ENCODE measurements around the gene LASP1NB.
"Not testable (repeated sequence)": the region's sequence is repeated elsewhere in the genome, so short reads cannot be mapped to it uniquely, and the experiment has no call there.

The LASP1NB gene

DNA sequence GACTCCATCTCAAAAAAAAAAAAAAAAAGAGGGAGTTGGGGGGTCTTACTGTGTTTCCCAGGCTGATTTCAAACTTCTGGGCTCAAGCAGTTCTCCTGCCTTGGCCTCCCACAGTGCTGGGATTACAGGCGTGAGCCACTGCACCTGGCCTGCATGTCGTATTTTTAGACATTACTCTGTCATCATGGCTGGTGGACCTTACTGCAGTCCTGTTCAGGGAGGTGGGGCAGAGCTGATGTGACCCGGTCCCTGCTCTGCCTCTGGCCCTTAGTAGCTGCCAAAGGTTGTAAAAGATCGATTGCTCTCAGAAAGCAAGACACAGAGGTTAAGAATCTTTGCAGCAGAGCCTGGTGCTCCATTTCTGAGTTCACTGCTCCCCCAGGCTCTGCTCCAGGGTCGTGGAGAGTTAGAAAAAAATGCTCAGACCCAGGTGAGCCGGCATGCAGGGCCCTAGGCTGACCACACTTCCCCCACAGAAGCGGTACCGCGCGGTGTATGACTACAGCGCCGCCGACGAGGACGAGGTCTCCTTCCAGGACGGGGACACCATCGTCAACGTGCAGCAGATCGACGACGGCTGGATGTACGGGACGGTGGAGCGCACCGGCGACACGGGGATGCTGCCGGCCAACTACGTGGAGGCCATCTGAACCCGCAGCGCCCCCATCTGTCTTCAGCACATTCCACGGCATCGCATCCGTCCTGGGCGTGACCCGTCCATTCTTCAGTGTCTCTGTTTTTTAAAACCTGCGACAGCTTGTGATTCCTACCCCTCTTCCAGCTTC, 7.1 kb upstream of the LASP1NB start:
- no peak for DNase-seq (ENCODE audit: low spot score)

DNA sequence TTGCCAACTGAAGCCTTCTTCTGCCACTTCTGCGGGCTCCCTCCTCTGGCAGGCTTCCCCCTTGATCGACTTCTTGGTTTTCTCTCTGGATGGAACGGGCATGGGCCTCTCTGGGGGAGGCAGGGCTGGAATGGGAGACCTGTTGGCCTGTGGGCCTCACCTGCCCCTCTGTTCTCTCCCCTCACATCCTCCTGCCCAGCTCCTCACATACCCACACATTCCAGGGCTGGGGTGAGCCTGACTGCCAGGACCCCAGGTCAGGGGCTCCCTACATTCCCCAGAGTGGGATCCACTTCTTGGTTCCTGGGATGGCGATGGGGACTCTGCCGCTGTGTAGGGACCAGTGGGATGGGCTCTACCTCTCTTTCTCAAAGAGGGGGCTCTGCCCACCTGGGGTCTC, 6.5 kb upstream of the LASP1NB start:
- DNase-seq (ENCODE audit: low spot score) = no peak

DNA sequence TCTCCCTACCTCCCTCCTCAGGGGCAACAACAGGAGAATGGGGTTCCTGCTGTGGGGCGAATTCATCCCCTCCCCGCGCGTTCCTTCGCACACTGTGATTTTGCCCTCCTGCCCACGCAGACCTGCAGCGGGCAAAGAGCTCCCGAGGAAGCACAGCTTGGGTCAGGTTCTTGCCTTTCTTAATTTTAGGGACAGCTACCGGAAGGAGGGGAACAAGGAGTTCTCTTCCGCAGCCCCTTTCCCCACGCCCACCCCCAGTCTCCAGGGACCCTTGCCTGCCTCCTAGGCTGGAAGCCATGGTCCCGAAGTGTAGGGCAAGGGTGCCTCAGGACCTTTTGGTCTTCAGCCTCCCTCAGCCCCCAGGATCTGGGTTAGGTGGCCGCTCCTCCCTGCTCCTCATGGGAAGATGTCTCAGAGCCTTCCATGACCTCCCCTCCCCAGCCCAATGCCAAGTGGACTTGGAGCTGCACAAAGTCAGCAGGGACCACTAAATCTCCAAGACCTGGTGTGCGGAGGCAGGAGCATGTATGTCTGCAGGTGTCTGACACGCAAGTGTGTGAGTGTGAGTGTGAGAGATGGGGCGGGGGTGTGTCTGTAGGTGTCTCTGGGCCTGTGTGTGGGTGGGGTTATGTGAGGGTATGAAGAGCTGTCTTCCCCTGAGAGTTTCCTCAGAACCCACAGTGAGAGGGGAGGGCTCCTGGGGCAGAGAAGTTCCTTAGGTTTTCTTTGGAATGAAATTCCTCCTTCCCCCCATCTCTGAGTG, 5.9 kb upstream of the LASP1NB start:
- no peak for DNase-seq (ENCODE audit: low spot score)

DNA sequence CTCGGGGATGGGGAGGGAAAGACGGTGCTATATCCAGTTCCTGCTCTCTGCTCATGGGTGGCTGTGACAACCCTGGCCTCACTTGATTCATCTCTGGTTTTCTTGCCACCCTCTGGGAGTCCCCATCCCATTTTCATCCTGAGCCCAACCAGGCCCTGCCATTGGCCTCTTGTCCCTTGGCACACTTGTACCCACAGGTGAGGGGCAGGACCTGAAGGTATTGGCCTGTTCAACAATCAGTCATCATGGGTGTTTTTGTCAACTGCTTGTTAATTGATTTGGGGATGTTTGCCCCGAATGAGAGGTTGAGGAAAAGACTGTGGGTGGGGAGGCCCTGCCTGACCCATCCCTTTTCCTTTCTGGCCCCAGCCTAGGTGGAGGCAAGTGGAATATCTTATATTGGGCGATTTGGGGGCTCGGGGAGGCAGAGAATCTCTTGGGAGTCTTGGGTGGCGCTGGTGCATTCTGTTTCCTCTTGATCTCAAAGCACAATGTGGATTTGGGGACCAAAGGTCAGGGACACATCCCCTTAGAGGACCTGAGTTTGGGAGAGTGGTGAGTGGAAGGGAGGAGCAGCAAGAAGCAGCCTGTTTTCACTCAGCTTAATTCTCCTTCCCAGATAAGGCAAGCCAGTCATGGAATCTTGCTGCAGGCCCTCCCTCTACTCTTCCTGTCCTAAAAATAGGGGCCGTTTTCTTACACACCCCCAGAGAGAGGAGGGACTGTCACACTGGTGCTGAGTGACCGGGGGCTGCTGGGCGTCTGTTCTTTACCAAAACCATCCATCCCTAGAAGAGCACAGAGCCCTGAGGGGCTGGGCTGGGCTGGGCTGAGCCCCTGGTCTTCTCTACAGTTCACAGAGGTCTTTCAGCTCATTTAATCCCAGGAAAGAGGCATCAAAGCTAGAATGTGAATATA, 4.8 kb upstream of the LASP1NB start:
- no peak for DNase-seq (ENCODE audit: low spot score)

DNA sequence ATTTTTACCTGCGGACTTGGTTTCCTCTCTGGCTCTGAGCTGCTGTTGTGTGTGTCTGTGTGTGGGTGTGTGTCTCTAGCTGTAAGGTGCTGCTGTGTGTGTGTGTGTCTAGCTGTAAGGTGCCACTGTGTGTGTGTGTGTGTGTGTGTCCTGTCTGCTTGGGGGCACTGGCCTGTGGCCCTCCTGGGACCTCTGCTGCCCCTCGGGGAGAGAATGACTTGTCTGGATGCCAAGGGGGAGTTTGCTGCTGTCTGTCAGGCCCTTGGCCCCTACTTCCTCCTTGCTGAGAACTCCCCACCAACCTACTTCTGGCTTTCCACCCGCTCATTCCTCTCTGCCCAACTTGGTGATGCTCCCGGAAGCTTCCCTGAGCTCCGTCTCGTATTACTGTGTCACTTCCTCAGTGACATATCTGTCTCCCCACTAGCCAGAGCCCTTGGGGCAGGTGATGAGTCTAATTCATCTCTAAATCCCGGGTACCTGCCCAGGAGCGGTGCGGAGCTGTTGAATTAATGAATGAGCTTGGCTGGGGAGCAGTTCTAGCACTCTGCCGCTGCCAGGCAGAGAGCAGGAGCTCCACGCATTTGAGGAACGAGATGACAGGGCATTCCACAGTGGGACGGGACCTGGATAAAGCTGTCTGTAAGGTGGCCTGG, 3.5 kb upstream of the LASP1NB start:
- DNase-seq (ENCODE audit: low spot score) = no peak

DNA sequence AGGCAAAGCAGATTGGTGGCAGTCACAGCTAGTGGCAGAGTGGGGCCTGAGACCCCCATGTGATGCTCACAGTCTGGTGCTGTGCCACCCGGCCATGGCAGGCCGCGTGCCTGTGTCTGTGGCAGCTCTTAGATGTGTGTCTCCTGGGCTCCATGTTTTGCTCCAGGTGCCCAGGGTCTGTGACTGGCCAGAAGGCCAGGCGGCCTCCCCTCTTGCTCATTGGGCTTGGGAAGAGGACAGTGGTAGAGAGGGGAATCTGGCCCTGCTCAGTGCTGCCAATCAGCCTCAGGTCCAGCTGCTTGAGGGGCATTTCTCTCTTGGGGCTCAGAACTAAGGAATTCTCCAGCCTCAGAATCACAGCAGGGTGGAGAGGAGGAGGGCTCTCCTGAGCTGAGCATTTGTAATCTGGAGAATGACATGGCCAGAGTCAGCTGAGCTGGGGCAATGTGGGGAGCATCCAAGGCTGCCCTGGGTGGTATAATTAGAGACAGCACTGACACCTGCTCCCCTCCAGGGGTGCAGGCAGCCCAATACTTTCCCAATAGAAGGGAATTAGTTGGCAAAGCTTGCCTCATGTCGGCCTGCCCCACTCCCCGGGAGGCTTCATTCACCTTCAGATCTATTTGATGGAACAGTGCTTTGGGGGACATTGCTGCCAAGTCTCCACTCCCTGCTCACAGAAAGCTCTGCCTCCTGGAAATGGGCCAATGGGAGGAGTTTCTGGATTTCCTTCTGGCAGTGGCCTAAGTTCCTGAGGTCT, 2.7 kb upstream of the LASP1NB start:
- DNase-seq (ENCODE audit: low spot score) = peak; percentile 46

DNA sequence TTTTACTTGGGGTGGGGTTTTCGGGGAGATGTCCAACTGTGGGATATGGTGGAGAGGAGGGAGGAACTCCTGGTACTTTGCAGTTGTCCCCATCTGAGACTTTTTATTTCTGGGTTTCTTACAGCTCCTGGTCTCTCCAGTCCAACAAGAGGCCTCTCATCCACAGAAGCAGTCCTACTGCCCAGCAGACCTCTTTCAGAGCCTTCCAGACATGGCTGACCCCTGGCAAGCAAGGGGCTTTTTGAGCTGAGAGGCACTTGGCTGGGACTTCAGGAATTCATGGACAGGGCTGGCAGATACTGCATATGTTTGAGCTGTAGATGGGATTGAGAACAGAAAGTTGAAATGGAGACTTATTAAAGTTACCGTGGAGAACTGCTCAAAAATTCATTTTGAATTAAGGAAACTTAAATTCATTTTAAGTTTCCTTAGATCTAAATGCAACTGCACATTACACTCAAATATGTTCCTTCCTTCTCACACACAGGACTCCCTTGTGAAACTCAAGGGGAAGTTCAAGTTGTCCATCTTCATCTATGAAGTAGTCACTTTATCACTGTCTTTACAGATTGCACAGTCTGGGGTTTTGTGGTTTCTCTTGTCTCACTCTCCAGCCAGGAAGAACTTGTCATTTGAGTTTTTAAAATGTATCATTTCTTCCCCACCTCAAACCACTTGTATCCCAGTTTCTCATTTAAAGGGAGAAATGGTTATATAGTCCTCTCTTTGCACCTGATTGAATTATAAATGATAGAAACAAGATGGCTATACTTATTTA, 1.1 kb downstream of the LASP1NB start:
- DNase-seq (ENCODE audit: low spot score) = no peak

DNA sequence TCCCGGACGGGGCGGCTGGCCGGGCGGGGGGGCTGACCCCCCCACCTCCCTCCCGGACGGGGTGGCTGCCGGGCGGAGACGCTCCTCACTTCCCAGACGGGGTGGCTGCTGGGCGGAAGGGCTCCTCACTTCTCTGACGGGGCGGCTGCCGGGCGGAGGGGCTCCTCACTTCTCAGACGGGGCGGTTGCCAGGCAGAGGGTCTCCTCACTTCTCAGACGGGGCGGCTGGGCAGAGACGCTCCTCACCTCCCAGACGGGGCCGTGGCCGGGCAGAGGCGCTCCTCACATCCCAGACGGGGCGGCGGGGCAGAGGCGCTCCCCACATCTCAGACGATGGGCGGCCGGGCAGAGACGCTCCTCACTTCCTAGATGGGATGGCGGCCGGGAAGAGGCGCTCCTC, 5.4 kb downstream of the LASP1NB start:
- DNase-seq (ENCODE audit: low spot score) = not testable (repeated sequence)

DNA sequence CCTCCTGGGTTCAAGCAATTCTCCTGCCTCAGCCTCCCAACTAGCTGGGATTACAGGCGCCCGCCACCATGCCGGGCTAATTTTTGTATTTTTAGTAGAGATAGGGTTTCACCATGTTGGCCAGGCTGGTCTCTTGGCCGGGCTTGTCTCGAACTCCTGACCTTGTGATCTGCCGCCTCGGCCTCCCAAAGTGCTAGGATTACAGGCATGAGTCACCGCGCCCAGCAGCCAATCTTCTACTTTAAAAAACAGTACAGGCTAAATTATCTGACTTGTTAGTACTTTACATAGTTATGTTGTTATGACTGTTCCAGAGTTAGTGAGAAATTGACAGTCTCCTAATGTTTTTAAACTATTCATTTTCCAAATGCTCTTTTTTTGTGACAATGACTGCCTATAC, 8.5 kb downstream of the LASP1NB start:
- DNase-seq (ENCODE audit: low spot score) = not testable (repeated sequence)

DNA sequence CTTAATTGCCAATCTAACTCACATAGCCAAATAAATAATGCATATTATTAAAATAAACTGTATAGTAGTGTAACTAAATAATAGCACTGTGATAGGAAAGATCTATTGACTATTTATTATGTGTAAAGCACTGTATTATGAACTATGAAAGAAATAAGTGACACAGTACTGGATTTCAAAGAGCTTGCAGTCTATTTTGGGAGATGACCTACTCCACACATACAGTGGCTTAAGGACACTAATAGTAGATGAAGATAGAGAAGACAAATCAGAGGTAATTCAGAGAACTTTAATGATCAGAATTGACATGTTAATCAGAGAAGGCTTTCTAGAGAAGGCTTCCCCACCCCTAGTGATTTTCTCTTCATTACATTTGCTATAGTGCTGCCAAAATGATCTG, 14.6 kb downstream of the LASP1NB start:
- DNase-seq (ENCODE audit: low spot score) = no peak

DNA sequence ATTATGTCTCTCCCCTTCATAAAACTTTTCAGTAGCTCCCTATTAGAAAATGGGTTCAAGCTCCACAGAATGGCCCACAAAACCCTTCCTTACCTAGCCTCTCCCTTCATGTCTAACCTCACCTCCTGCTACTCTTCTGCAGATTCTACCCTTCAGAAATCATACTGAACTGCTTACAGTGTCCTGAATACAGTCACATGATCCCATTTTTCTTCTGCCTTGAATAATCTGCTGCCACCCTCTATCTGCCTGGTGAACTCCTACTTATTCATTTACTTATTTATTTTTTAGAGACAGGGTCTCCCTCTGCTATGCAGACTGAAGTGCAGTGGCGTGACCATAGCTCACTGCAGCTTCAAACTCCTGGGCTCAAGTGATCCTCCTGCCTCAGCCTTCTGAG, 15.0 kb downstream of the LASP1NB start:
- DNase-seq (ENCODE audit: low spot score) = no peak

DNA sequence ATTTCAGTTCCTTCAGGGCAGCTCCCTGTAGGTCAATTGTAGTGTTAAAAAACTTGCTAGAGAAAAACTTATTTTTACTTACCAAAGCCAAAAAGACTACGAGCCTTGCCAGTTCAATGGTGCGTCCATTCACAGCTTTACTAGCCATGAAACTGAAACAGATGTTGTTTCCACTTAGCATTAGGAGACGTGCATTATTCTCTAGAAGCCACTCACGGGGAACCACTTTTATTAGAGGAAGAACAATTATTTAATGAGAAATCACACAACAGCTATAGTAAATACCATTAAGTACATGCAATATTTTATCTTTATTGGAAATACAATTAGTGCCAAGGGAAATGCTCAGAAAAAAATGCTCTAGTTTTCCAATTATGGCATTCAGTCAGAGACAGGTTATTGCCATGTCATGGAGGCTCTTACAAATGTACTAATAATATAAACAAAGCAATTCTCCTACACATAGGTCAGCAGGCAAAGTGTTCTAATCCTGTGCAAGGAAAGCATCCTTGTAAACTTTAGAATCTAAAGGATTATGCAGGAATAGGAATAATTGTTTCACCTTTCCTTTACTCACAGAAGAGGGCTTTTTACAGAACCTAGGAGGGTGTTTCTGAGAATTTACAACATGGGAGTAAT, 17.4 kb downstream of the LASP1NB start:
- no peak for DNase-seq (ENCODE audit: low spot score)

DNA sequence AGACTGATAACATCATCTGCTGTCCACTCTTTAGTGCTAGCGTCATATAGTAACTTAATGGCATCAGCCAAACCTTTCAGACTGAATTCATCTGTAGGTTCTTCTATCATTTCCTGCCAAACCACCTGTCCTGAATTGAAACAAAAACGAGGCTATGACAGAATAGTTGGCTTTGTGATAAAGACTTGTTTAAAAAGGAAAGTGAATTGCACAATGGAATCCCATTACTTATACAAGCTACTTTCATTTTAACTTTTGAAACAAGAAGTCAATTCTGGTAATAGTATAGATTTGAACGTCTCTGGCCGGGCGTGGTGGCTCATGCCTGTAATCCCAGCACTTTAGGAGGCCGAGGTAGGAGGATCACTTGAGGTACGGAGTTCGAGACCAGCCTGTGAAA, 18.2 kb downstream of the LASP1NB start:
- DNase-seq (ENCODE audit: low spot score) = no peak

DNA sequence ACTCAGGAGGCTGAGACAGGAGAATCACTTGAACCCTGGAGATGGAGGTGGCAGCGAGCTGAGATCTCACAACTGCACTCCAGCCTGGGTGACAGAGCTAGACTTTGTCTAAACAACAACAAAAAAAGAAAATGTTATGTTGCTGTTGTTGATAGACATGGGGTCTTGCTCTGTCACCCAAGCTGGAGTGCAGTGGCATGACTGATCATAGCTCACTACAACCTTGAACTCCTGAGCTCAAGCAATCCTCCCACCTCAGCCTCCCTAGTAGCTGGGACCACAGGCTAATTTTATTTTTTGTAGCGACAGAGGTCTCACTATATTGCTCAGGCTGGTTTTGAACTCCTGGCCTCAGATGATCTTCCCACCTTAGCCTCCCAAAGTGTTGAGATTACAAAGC, 21.8 kb downstream of the LASP1NB start:
- DNase-seq (ENCODE audit: low spot score) = no peak

DNA sequence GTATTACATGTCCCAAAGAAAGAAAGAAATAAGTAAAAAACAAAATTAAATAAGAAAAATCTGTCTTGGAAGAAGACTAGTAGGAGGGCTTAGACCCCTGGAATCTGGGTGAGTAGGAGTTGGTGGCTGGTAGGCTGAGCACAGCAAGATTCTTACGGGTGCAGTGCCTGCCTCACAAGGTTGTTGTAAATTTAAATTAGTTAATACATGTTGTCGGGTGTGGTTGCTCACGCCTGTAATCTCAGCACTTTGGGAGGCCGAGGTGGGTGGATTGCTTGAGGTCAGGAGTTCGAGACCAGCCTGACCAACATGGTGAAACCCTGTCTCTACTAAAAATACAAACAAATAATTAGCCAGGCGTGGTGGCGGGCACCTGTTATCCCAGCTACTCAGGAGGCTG, 28.4 kb downstream of the LASP1NB start:
- not testable (repeated sequence) for DNase-seq (ENCODE audit: low spot score)

DNA sequence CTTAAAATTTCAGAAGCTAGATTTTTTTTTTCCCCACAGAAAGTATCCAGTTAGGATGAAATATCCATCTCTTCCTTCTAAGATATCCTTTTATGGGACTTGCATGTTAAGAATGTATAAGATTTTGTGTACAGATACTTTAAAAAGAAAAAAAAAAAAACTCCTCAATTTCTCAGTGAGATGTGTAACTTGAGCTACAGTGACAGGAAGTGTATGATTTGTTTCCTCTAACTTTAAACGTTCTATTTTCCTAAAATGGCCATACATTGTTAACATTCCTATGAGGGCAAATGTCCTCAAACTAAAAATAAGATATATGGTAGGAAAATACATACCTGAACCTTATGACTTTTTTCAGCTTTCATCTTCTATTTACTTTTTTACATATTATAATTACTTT, 32.9 kb downstream of the LASP1NB start:
- DNase-seq (ENCODE audit: low spot score) = no peak

DNA sequence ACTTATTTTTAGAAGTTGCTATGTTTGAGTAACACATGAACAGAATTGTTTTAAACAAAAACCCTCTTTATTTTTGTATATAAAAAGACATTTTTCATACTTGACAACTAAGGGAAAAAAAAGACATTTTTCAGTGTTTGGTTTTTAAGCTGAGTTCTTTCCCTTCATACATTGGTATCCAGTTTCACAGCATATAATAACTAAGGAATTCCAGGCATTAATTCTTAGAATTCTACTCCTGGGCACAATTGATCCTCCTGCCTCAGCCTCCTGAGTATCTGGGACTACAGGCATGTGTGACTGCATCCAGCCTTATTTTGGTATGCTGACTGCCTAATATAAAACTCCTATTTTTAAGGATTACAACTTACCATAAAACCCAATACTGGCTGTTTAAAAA, 33.3 kb downstream of the LASP1NB start:
- no peak for DNase-seq (ENCODE audit: low spot score)

DNA sequence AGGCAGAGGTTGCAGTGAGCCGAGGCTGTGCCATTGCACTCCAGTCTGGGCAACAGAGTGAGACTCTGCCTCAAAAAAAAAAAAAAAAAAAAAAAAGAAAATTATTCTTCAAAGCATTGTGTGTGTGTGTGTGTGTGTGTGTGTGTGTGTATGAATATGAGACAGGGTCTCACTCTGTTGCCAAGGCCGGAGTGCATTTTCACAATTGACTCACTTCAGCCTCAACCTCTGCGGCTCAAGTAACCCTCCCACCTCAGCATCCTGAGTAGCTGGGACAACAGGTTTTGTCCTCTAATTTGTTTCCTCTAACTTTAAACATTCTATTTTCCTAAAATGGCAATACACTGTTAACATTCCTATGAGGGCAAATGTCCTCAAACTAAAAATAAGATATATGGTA, 34.1 kb downstream of the LASP1NB start:
- no peak for DNase-seq (ENCODE audit: low spot score)

DNA sequence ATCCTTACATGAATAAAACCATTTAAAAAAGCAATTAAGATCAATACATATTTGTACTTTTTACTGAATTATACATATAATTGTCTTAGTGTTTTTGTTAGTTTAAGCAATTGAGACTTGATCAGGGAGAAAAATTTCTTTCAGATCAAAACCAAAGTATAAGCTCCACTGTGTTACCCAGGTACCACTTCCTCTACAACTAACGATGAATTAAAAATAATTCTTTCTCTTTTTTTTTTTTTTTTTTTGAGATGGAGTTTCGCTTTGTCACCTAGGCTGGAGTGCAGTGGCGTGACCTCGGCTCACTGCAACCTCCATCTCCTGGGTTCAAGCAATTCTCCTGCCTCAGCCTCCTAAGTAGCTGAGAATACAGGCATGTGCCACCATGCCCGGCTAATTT, 35.0 kb downstream of the LASP1NB start:
- DNase-seq (ENCODE audit: low spot score) = no peak

DNA sequence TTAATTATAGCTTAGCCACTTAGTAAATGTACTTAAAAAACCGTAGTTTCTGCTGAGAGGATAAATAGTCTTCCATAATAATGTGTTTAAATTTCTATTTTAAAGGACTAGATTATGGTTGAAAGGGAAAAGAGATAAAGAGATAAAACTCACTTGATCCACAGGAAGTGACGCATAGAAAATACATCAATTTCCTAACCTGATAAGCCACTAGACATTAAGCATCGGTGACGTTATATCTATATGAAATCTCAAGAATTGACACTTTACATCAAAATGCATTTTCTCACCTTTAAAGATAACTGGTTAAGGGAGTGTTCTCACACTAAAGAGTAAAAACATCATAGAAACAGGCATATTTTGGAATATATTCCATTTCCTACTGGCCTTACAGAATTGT, 36.0 kb downstream of the LASP1NB start:
- DNase-seq (ENCODE audit: low spot score) = no peak
